Measurements from ENCODE around the gene MTAP.

MTAP gene

GRCh38 chr9:21853414-21853813 is 51.0 kb downstream of the MTAP start:
- DNase-seq (ENCODE audit: low spot score) = no peak

- DNase-seq (ENCODE audit: low spot score) = no peak
These were observed 51.7 kb downstream of the MTAP start for GRCh38 chr9:21854119-21854518.

GRCh38 chr9:21854594-21854993 is 52.2 kb downstream of the MTAP start:
- no peak for DNase-seq (ENCODE audit: low spot score)

- DNase-seq (ENCODE audit: low spot score) = no peak
These were observed 54.1 kb downstream of the MTAP start for GRCh38 chr9:21856301-21857094.

GRCh38 chr9:21862871-21863270 is 60.4 kb downstream of the MTAP start:
- DNase-seq (ENCODE audit: low spot score) = no peak

DNA sequence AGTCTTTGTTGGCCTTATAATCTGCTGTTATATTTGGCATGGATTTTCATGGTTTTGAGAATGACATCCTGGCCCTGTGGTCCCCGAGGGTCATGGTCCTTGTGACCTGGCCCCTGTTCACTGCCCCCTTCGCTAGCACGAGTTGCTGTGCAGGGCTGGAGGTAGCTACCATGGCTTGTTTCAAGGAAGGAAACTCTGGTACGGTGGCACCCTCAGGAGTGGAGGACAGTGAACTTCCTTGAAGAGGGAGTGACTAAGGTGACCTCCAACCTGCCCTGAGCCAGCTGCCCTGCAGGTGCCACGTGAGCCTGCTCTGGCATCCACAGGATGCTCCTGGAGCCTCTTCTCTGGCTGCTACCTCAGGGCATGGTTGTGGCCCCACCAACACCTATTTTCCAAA is 62.1 kb downstream of the MTAP start:
- no peak for DNase-seq (ENCODE audit: low spot score)

- DNase-seq (ENCODE audit: low spot score) = no peak
These were observed 63.9 kb downstream of the MTAP start for GRCh38 chr9:21866302-21866701.

- DNase-seq (ENCODE audit: low spot score) = no peak
These were observed 69.0 kb downstream of the MTAP start for GRCh38 chr9:21871256-21871975.

GRCh38 chr9:21872696-21873095 is 70.3 kb downstream of the MTAP start:
- DNase-seq (ENCODE audit: low spot score) = no peak

- no peak for DNase-seq (ENCODE audit: low spot score)
These were observed 71.2 kb downstream of the MTAP start for GRCh38 chr9:21873540-21874221.

GRCh38 chr9:21875893-21876292 is 73.5 kb downstream of the MTAP start:
- DNase-seq (ENCODE audit: low spot score) = no peak

GRCh38 chr9:21883642-21884041 is 81.2 kb downstream of the MTAP start:
- no peak for DNase-seq (ENCODE audit: low spot score)

DNA sequence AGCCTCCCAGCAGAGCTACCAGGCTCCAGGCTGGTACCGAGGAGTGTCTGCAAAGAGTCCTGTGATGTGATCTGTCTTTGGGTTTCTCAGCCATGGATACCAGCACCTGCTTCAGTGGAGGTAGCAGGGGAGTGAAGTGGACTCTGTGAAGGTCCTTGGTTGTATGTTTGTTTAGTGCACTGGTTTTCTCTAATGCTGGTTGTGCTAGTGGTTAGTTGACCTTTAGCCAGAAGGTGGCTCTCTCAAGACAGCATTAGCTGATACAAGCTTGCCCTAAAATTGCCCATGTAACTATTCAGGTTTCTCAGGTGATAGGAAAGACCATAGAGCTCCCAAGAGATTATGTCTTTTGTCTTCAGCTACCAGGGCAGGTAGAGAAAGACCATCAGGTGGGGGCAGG is 87.2 kb downstream of the MTAP start:
- DNase-seq (ENCODE audit: low spot score) = no peak

DNA sequence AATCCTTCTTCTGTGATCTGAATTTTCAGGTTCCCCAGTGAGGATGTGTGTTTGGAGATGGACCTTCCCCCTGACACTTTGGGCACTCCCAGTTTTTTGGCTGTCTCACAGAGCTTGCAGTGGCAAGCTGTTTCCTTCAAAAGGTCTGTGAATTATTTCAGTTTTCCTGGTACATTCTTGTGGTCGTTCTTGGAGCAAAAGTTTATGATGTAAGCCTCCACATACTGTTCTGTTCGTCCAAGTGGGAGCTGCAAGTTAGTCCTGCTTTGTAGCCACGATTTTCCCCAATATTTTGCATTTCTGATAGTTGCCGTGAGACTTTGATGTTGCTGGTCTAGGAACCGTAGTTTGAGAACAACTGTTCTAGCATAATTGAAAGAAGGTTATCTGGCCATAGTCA is 88.3 kb downstream of the MTAP start:
- no peak for DNase-seq (ENCODE audit: low spot score)

GRCh38 chr9:21901546-21901945 is 99.1 kb downstream of the MTAP start:
- no peak for DNase-seq (ENCODE audit: low spot score)

- no peak for DNase-seq (ENCODE audit: low spot score)
These were observed 99.7 kb downstream of the MTAP start for GRCh38 chr9:21902136-21902535.

GRCh38 chr9:21903380-21903965 is 101.0 kb downstream of the MTAP start:
- no peak for DNase-seq (ENCODE audit: low spot score)

GRCh38 chr9:21904371-21904770 is 101.9 kb downstream of the MTAP start:
- DNase-seq (ENCODE audit: low spot score) = no peak

DNA sequence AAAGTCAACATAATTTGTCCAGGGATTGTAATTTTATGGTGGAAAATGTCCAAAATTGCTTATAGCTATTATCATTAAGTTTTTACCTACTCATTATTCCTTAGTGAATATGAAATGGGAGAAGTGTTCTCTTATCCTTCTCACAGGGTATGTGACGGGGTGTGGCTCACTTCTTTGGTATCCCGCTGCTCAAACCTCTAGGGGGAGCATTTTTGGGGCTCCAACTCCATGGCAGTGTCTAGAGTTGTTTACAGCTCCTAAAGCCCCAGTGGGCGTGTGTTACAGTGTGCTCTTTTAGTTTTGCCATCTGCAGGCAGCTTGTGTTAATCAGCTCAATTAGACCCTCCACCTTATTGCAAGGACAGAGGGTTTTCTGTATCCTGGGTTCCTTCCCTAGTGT is 102.3 kb downstream of the MTAP start:
- no peak for DNase-seq (ENCODE audit: low spot score)

DNA sequence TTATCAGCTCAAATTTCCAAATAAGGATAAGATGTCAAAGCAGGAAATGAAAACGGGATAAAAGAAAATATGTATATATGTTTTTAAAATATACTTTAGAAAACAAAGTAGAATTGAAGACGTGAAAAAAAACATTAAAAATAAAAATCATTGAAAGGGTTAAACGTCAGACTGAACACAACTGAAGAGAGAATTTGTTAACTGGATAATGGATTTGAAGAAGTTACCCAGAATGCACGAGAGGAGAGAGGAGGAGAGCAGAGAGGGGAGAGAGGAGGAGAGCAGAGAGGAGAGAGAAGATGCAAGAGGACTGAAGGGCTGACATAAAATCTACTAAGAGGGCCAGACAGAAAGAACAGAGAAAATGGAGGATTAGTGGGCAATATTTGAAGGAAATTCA is 103.8 kb downstream of the MTAP start:
- no peak for DNase-seq (ENCODE audit: low spot score)

- no peak for DNase-seq (ENCODE audit: low spot score)
These were observed 104.4 kb downstream of the MTAP start for GRCh38 chr9:21906881-21907280.
